SK-N-SH (cell line): ENCODE measurements around the gene USP32. TPM values are rescaled to one million over a fixed set of nuclear protein-coding genes. Genes with fewer than 3 reads are reported as not detected.

Source experiments
- CTCF ChIA-PET: fragments of 300-600, 350-600 bp; formaldehyde crosslinking; extraction: SDS; loops from one replicate; lab custom pipeline; 2021; lab: Yijun Ruan, JAX
- POLR2A ChIA-PET: fragments of 350-600 bp; sonication (Branson Sonifier 250); formaldehyde crosslinking; extraction: SDS; loops from one replicate; lab custom pipeline; 2020; ENCODE audit warnings: antibody characterized with exemption, inconsistent platforms; lab: Yijun Ruan, JAX
- DNase-seq: peaks from one replicate; pipeline ENCODE4 v3.0.0; 2012
- H2AFZ ChIP-seq: fragments of 200-600 bp; sonication (generic); 2 replicates; pipeline ENCODE4 v1.8.1; 2016; ENCODE audit warnings: antibody characterized with exemption, mild to moderate bottlenecking, low read depth
- H3F3A ChIP-seq: fragments of 200-600 bp; sonication (generic); replicated peaks from 2 replicates; pipeline ENCODE3; 2016; ENCODE audit warnings: antibody characterized with exemption, mild to moderate bottlenecking; ENCODE audit not compliant: insufficient read depth
- H3K27ac ChIP-seq, 2 experiments: fragments of 200-500 bp in 1 of 2; fragments of 200-600 bp in 1 of 2; sonication (Bioruptor generic) in 1 of 2; sonication (generic), shearing (Covaris generic) in 1 of 2; 2 replicates each; pipeline versions ENCODE4 v1.5.1 to v1.6.1; 2014 to 2016; ENCODE audit warnings: low read depth in 2 of 2, inconsistent platforms in 1 of 2, low read length in 1 of 2, mild to moderate bottlenecking in 1 of 2, mixed read lengths in 1 of 2
- H3K27me3 ChIP-seq: fragments of 200-600 bp; sonication (generic), shearing (Covaris generic); 2 replicates; pipeline ENCODE4 v1.6.1; 2016; ENCODE audit warnings: mixed run types; ENCODE audit not compliant: insufficient read depth
- H3K36me3 ChIP-seq, 2 experiments: fragments of 200-500 bp in 1 of 2; fragments of 200-600 bp in 1 of 2; sonication (Bioruptor generic) in 1 of 2; sonication (generic) in 1 of 2; replicated peaks in 1 of 2; 2 replicates each; pipeline versions ENCODE3 to v1.5.1; 2014 to 2016; ENCODE audit warnings: low read length in 1 of 2, mild to moderate bottlenecking in 1 of 2; ENCODE audit not compliant: insufficient read depth in 2 of 2, control insufficient read depth in 1 of 2
- H3K4me1 ChIP-seq, 2 experiments: fragments of 200-500 bp in 1 of 2; fragments of 200-600 bp in 1 of 2; sonication (Bioruptor generic) in 1 of 2; sonication (generic), shearing (Covaris generic) in 1 of 2; 2 replicates each; pipeline versions ENCODE4 v1.5.1 to v1.6.1; 2014 to 2016; ENCODE audit warnings: low read depth in 1 of 2, low read length in 1 of 2, mixed run types in 1 of 2; ENCODE audit not compliant: insufficient read depth in 2 of 2, control insufficient read depth in 1 of 2
- H3K4me2 ChIP-seq: fragments of 200-600 bp; sonication (generic), shearing (Covaris generic); 2 replicates; pipeline ENCODE4 v1.6.1; 2017; ENCODE audit warnings: mixed run types
- H3K4me3 ChIP-seq, 2 experiments: fragments of 200-500 bp in 1 of 2; fragments of 200-600 bp in 1 of 2; sonication (Bioruptor generic) in 1 of 2; sonication (generic), shearing (Covaris generic) in 1 of 2; 2 replicates each; pipeline versions ENCODE4 v1.5.1 to v1.8.1; 2014 to 2016; ENCODE audit warnings: low read depth in 2 of 2, inconsistent platforms in 1 of 2, low read length in 1 of 2, mild to moderate bottlenecking in 1 of 2, mixed read lengths in 1 of 2, moderate library complexity in 1 of 2
- H3K79me2 ChIP-seq: fragments of 200-600 bp; sonication (generic); 2 replicates; pipeline ENCODE4 v1.8.1; 2017; ENCODE audit warnings: mild to moderate bottlenecking; ENCODE audit not compliant: insufficient read depth
- H3K9ac ChIP-seq: fragments of 200-600 bp; sonication (generic); 2 replicates; pipeline ENCODE4 v1.6.1; 2017; ENCODE audit warnings: mixed run types
- H3K9me2 ChIP-seq: fragments of 200-600 bp; sonication (generic); 2 replicates; pipeline ENCODE4 v1.6.1; 2017; ENCODE audit warnings: mixed run types
- H3K9me3 ChIP-seq: fragments of 200-600 bp; sonication (generic); 2 replicates; pipeline ENCODE4 v1.6.1; 2017; ENCODE audit warnings: mixed run types, mild to moderate bottlenecking, moderate library complexity
- H4K20me1 ChIP-seq: fragments of 200-600 bp; sonication (generic); 2 replicates; pipeline ENCODE4 v1.6.1; 2017; ENCODE audit warnings: mild to moderate bottlenecking, mixed run types; ENCODE audit not compliant: insufficient read depth
- CHD2 ChIP-seq: fragments of 150-350 bp; IDR thresholded peaks from 2 replicates; pipeline ENCODE4 v1.6.1; 2018; ENCODE audit warnings: low read length; ENCODE audit not compliant: partially characterized antibody
- EP300 ChIP-seq, 2 experiments: IDR thresholded peaks; 2 replicates each; pipeline versions ENCODE4 v1.4.0 to v1.6.1; 2012; ENCODE audit warnings: borderline replicate concordance in 1 of 2, low read depth in 1 of 2, low read length in 1 of 2
- FOSL2 ChIP-seq: IDR thresholded peaks from 2 replicates; pipeline ENCODE4 v1.4.0; 2012; ENCODE audit warnings: low read depth, mild to moderate bottlenecking, moderate library complexity, borderline replicate concordance
- FOXM1 ChIP-seq: IDR thresholded peaks from 2 replicates; pipeline ENCODE4 v1.4.0; 2012; ENCODE audit warnings: low read depth, mild to moderate bottlenecking
- GABPA ChIP-seq: IDR thresholded peaks from 2 replicates; pipeline ENCODE4 v1.4.0; 2012; ENCODE audit warnings: low read depth, mild to moderate bottlenecking
- JUND ChIP-seq: IDR thresholded peaks from 2 replicates; pipeline ENCODE4 v1.4.0; 2012
- MEF2A ChIP-seq: IDR thresholded peaks from 2 replicates; pipeline ENCODE4 v1.4.0; 2012; ENCODE audit warnings: low read depth, borderline replicate concordance
- MXI1 ChIP-seq: IDR thresholded peaks from 2 replicates; pipeline ENCODE4 v1.6.1; 2012; ENCODE audit warnings: mild to moderate bottlenecking, low read depth, low read length, improper control_type of control experiment
- NFIC ChIP-seq: IDR thresholded peaks from 2 replicates; pipeline ENCODE4 v1.4.0; 2012; ENCODE audit warnings: borderline replicate concordance
- SIN3A ChIP-seq: IDR thresholded peaks from 2 replicates; pipeline ENCODE4 v1.6.1; 2012; ENCODE audit warnings: low read depth, mild to moderate bottlenecking, low read length, moderate library complexity, borderline replicate concordance
- TCF12 ChIP-seq: IDR thresholded peaks from 2 replicates; pipeline ENCODE4 v1.4.0; 2012
- TEAD4 ChIP-seq: IDR thresholded peaks from 2 replicates; pipeline ENCODE4 v1.4.0; 2012; ENCODE audit warnings: mild to moderate bottlenecking, borderline replicate concordance; ENCODE audit not compliant: insufficient read depth
- YY1 ChIP-seq: IDR thresholded peaks from 2 replicates; pipeline ENCODE4 v1.4.0; 2012; ENCODE audit warnings: low read depth, mild to moderate bottlenecking
- WGBS: methylation state at CpG from one replicate; pipeline ENCODE4 v1.1.6; 2017; ENCODE audit warnings: low lambda C conversion rate; 5-methylcytosine and 5-hydroxymethylcytosine counted together
- polyA plus RNA-seq, 3 experiments: library from polyadenylated mRNA; depleted of rRNA; stranded (reverse); fragments of >200 nt; gene quantifications; 2 replicates each; pipeline ENCODE4 v1.2.3, GENCODE V29; 2012
- TF ChIP-seq, protein P1 (sequence below): fragments of 150-350 bp; IDR thresholded peaks from 2 replicates; pipeline ENCODE4 v1.6.1; 2017; ENCODE audit warnings: antibody characterized with exemption, low read length, low read depth, borderline replicate concordance
- TF ChIP-seq, protein P2 (sequence below): IDR thresholded peaks from 2 replicates; pipeline ENCODE4 v1.4.0; 2012; ENCODE audit warnings: low read depth, borderline replicate concordance
- TF ChIP-seq, protein P3 (sequence below): IDR thresholded peaks from 2 replicates; pipeline ENCODE4; 2012
- TF ChIP-seq, protein P4 (sequence below): fragments of 200-600 bp; sonication (generic); IDR thresholded peaks from 2 replicates; pipeline ENCODE4 v1.6.1; 2017; ENCODE audit warnings: antibody characterized with exemption, mild to moderate bottlenecking, moderate library complexity

Gene USP32
- polyA plus RNA-seq, 1 of the 3 experiments (the other 2 are of a cell fraction) = 25.6 TPM

DNA sequence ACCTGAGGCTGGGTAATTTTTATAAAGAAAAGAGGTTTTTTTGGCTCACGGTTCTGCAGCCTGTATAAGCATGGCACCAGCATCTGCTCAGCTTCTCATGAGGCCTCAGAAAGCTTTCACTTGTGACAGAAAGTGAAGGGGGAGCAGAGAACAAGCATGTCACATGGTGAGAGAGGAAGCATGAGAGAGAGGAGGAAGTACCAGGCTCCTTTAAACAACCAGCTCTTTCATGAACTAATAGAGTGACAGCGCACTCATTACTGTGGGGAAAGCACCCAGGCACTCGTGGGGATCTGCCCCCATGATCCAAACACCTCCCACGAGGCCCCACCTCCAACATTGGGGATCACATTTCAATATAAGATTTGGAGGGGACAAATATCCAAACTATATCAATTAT, 86.8 kb downstream of the USP32 start:
- Histone ChIP-seq H3K9me3 (no peaks in the 10 kb centered on the region), H3K4me1 (no peaks in the 10 kb centered on the region), H3F3A (peaks cover 5% of the 10 kb centered on the region), H4K20me1 (peaks cover 13% of the 10 kb centered on the region; the same call in 1 of the 2 replicates), H3K4me2 (no peak overlapping the region), H3K27ac (no peak overlapping the region), H3K79me2 (peaks cover 92% of the 10 kb centered on the region), H3K9ac (no peak overlapping the region), H3K9me2 (no peaks in the 10 kb centered on the region), H3K27me3 (no peaks in the 10 kb centered on the region), H3K36me3 (peaks cover 12 to 16% of the 10 kb centered on the region in 2 experiments), H2AFZ (no peak overlapping the region), H3K4me3 (no peak overlapping the region)
- WGBS = 86% methylated on average over 4 of the region's 4 CpGs
- ChIA-PET CTCF (interaction anchor here (0.9 to 1.4 kb wide), 2 partner anchors 9 to 61 kb away, joined by 3 to 5 read pairs; no protein-coding TSS in a partner anchor), POLR2A (no interaction called here)
- no peak for TF ChIP-seq JUND
- TF ChIP-seq, protein P1, sequence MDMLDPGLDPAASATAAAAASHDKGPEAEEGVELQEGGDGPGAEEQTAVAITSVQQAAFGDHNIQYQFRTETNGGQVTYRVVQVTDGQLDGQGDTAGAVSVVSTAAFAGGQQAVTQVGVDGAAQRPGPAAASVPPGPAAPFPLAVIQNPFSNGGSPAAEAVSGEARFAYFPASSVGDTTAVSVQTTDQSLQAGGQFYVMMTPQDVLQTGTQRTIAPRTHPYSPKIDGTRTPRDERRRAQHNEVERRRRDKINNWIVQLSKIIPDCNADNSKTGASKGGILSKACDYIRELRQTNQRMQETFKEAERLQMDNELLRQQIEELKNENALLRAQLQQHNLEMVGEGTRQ = no peak
- TF ChIP-seq FOXM1 = no peak
- TF ChIP-seq FOSL2 = no peak
- no peak for TF ChIP-seq MEF2A
- no peak for TF ChIP-seq YY1
- TF ChIP-seq, protein P2, sequence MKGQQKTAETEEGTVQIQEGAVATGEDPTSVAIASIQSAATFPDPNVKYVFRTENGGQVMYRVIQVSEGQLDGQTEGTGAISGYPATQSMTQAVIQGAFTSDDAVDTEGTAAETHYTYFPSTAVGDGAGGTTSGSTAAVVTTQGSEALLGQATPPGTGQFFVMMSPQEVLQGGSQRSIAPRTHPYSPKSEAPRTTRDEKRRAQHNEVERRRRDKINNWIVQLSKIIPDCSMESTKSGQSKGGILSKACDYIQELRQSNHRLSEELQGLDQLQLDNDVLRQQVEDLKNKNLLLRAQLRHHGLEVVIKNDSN = no peak
- TF ChIP-seq, protein P3, sequence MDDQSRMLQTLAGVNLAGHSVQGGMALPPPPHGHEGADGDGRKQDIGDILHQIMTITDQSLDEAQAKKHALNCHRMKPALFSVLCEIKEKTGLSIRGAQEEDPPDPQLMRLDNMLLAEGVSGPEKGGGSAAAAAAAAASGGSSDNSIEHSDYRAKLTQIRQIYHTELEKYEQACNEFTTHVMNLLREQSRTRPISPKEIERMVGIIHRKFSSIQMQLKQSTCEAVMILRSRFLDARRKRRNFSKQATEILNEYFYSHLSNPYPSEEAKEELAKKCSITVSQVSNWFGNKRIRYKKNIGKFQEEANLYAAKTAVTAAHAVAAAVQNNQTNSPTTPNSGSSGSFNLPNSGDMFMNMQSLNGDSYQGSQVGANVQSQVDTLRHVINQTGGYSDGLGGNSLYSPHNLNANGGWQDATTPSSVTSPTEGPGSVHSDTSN = no peak
- no peak for TF ChIP-seq GABPA
- TF ChIP-seq NFIC = no peak
- no peak for TF ChIP-seq MXI1
- no peak for TF ChIP-seq CHD2
- no peak for TF ChIP-seq TEAD4
- no peak for TF ChIP-seq SIN3A
- no peak for TF ChIP-seq EP300 (IDR thresholded peaks at IDR 0.05; ENCODE audit: borderline replicate concordance in 1 of 2, low read depth in 1 of 2, low read length in 1 of 2)
- no peak for TF ChIP-seq TCF12
- TF ChIP-seq, protein P4, sequence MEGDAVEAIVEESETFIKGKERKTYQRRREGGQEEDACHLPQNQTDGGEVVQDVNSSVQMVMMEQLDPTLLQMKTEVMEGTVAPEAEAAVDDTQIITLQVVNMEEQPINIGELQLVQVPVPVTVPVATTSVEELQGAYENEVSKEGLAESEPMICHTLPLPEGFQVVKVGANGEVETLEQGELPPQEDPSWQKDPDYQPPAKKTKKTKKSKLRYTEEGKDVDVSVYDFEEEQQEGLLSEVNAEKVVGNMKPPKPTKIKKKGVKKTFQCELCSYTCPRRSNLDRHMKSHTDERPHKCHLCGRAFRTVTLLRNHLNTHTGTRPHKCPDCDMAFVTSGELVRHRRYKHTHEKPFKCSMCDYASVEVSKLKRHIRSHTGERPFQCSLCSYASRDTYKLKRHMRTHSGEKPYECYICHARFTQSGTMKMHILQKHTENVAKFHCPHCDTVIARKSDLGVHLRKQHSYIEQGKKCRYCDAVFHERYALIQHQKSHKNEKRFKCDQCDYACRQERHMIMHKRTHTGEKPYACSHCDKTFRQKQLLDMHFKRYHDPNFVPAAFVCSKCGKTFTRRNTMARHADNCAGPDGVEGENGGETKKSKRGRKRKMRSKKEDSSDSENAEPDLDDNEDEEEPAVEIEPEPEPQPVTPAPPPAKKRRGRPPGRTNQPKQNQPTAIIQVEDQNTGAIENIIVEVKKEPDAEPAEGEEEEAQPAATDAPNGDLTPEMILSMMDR = no peak
- no peak for DNase-seq
